ENCODE results near the gene ARSI. TPM values are rescaled to one million over a fixed set of nuclear protein-coding genes. Genes with fewer than 3 reads are reported as not detected.

Gene ARSI
- total RNA-seq, 1 donor: 1.5 TPM

GRCh38 chr5:150305557-150305956 is 2.9 kb upstream of the ARSI start:
- TF ChIP-seq, protein P1, sequence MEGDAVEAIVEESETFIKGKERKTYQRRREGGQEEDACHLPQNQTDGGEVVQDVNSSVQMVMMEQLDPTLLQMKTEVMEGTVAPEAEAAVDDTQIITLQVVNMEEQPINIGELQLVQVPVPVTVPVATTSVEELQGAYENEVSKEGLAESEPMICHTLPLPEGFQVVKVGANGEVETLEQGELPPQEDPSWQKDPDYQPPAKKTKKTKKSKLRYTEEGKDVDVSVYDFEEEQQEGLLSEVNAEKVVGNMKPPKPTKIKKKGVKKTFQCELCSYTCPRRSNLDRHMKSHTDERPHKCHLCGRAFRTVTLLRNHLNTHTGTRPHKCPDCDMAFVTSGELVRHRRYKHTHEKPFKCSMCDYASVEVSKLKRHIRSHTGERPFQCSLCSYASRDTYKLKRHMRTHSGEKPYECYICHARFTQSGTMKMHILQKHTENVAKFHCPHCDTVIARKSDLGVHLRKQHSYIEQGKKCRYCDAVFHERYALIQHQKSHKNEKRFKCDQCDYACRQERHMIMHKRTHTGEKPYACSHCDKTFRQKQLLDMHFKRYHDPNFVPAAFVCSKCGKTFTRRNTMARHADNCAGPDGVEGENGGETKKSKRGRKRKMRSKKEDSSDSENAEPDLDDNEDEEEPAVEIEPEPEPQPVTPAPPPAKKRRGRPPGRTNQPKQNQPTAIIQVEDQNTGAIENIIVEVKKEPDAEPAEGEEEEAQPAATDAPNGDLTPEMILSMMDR (IDR thresholded peaks at IDR 0.05; ENCODE audit: insufficient read depth, low read length): no peak
- no peak overlapping the region for H3K4me3 ChIP-seq (ENCODE audit: low read depth, low read length)
- DNase-seq (ENCODE audit: low read depth): no peak

DNA sequence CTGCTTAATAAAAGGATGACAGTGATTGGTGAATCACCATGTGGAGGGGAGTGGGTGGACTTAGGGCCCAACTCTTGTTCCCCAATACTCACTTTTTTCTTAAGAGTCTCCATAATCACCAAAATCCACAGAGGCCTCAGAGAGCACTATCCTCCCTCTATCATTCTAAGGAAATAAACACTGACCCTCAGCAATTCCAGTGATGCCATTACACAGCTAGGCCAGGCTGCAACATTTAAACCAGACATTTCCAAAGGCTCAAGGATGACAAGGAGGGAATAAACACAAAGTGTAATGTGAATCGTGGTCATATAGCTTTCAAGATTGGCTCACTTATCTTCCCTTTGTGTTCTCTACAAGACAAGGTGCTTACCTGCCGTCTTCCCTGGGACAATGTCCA is 2.4 kb upstream of the ARSI start:
- TF ChIP-seq, protein P1 (IDR thresholded peaks at IDR 0.05; ENCODE audit: insufficient read depth, low read length): no peak
- DNase-seq (ENCODE audit: low read depth): no peak
- H3K4me3 ChIP-seq (ENCODE audit: low read depth, low read length): no peak overlapping the region

- no peak for DNase-seq (ENCODE audit: low read depth)
- TF ChIP-seq, protein P1 (IDR thresholded peaks at IDR 0.05; ENCODE audit: insufficient read depth, low read length): no peak
- H3K4me3 ChIP-seq (ENCODE audit: low read depth, low read length): no peak overlapping the region
These were observed 1.9 kb upstream of the ARSI start for GRCh38 chr5:150304481-150305081.

DNA sequence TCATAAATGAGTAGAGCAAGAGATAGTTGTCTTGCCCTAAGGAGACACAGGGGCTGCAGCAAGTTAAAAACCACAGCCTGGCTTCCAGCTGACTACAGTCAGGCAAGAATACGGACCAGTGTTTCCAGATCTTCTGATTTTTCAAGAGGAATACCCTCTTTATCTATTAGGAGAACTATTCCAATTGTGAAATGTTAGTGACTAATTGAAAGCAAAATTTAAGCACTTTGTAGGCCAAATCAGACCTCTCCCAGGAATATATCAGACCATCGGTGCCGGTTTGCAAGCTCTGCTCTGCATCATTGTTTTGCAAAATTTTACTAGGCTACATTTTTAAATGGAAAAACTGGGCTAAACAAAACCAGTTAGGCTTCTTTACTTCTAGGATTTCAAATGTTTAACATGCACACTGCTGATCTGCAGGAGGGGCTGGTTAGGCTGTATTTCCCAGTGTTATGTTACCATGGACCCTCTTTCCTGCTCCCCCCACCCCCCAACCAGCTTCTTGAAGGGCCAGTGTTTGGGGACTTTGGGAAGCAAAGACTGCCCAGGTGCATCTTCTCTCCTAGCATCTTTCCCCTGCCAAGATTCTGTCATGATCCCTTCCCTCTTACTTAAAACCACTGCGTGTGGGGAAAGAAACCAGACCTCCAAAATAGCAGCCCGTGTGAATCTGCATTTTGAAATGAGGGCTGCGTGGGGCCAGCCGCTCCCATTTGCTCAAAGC is 1.1 kb upstream of the ARSI start:
- TF ChIP-seq, protein P1 (IDR thresholded peaks at IDR 0.05; ENCODE audit: insufficient read depth, low read length): no peak
- peak; percentile 55 for DNase-seq (ENCODE audit: low read depth)
- H3K4me3 ChIP-seq (ENCODE audit: low read depth, low read length): no peak overlapping the region

DNA sequence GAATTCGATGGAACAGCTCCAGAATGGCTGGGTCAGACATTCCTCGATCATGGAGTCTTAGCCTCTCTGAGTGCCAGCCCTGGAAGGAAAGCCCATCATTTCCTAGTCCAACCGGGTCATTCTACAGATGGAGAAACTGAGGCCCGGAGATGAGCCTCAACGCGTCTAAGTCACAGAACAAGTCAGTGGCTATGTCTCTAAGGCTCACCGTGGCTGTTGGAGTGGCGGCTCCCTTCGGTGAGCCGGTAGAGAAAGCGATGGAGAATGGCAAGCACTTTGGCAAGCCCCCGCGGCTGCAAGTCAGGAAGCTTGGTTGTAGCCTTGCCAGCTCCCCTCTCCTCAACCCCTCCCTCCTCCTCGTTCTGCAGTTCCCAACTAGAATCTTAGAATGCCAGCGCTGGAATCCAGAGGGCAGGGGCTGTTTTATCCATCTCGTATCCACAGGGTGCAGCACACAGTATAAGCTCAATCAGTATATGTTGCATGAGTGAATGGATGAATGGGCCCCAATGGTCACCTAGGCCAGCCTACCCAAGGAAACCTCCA is 438 bp upstream of the ARSI start:
- peak; percentile 84 for DNase-seq (ENCODE audit: low read depth)
- TF ChIP-seq, protein P1 (IDR thresholded peaks at IDR 0.05; ENCODE audit: insufficient read depth, low read length): no peak
- no peak overlapping the region for H3K4me3 ChIP-seq (ENCODE audit: low read depth, low read length)

DNA sequence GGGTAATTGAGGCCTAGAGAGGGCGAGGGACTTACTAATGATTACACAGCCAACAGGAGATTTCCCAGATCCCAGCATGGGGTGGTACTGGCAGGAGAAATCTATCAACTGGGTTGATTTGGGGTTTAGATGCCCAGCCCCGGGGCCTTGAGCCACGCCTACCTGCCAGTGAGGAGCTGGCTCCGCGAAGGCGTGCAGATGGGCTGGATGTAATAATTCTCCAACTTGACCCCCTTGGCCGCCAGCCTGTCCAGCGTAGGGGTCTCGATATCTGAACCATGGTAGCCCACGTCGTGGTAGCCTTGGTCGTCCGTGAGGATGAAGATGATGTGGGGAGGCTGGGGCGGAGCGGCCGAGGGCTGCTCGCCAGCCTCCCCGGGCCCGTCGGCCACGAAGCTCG is 804 bp downstream of the ARSI start:
- TF ChIP-seq, protein P1 (IDR thresholded peaks at IDR 0.05; ENCODE audit: insufficient read depth, low read length): no peak
- no peak for DNase-seq (ENCODE audit: low read depth)
- peak overlapping the region; percentile 28 for H3K4me3 ChIP-seq (ENCODE audit: low read depth, low read length)
